HCT116 (cell line): ENCODE data around the gene ATP8A2. TPM values are rescaled to one million over a fixed set of nuclear protein-coding genes. Genes with fewer than 3 reads are reported as not detected.

ENCODE experiments used
- ATAC-seq: fragments of 200-7000 bp; cut with Tn5 transposase; 2 replicates; pipeline ENCODE4 v1.9.1; 2020; ENCODE audit warnings: mild to moderate bottlenecking, moderate library complexity
- BruUV-seq: library from RNA; stranded (reverse); fragments of 400-500 nt; replicated peaks from 2 replicates; lab custom pipeline; 2021; lab: Mats Ljungman, UMichigan
- CTCF ChIA-PET: fragments of 300-600 bp; sonication (Branson Sonifier 250); formaldehyde crosslinking; loops from one replicate; lab custom pipeline; 2021; ENCODE audit warnings: antibody characterized with exemption; lab: Charles Lee
- POLR2A ChIA-PET: fragments of 300-600, 350-600 bp; sonication (Branson Sonifier 250); formaldehyde crosslinking; loops from one replicate; lab custom pipeline; 2021; ENCODE audit warnings: antibody characterized with exemption; lab: Charles Lee
- RAD21 ChIA-PET, 2 experiments: fragments of 300-600 bp; sonication (Branson Sonifier 250); formaldehyde crosslinking; loops; one replicate each; lab custom pipeline; 2023; ENCODE audit warnings: low total read pairs in 2 of 2; ENCODE audit not compliant: uncharacterized antibody in 2 of 2, unreplicated experiment in 2 of 2, low non-redundant PET in 1 of 2; lab: Charles Lee
- DNase-seq: peaks from one replicate; pipeline ENCODE4 v3.0.0-alpha.2; 2010; ENCODE audit warnings: low read depth, low spot score
- H2AFZ ChIP-seq: fragments of 200-600 bp; shearing (Covaris generic), sonication (generic); 2 replicates; pipeline ENCODE4 v1.6.1; 2017; ENCODE audit warnings: low read depth, mixed run types, mixed read lengths, antibody characterized with exemption, low read length; ENCODE audit not compliant: poor library complexity, severe bottlenecking
- H3K27ac ChIP-seq: 2 replicates; pipeline ENCODE4 v1.5.1; 2012; ENCODE audit warnings: low read depth, low read length
- H3K27me3 ChIP-seq: fragments of 200-600 bp; sonication (generic); 2 replicates; pipeline ENCODE4 v1.6.1; 2016; ENCODE audit warnings: mixed run types, low read length, mixed read lengths; ENCODE audit not compliant: insufficient read depth
- H3K36me3 ChIP-seq, 2 experiments: fragments of 200-500 bp in 1 of 2; fragments of 200-600 bp in 1 of 2; sonication (Bioruptor generic) in 1 of 2; sonication (generic) in 1 of 2; 2 replicates each; pipeline versions ENCODE4 v1.5.1 to v1.6.1; 2014 to 2016; ENCODE audit warnings: low read length in 2 of 2, inconsistent platforms in 1 of 2, mixed read lengths in 1 of 2, mixed run types in 1 of 2; ENCODE audit not compliant: insufficient read depth in 2 of 2, control insufficient read depth in 1 of 2
- H3K4me1 ChIP-seq, 2 experiments: fragments of 200-600 bp in 1 of 2; sonication (generic) in 1 of 2; 2 replicates each; pipeline versions ENCODE4 v1.5.1 to v1.6.1; 2012 to 2017; ENCODE audit warnings: low read length in 2 of 2, inconsistent platforms in 1 of 2, mild to moderate bottlenecking in 1 of 2, mixed read lengths in 1 of 2, mixed run types in 1 of 2, moderate library complexity in 1 of 2; ENCODE audit not compliant: insufficient read depth in 2 of 2, control insufficient read depth in 1 of 2
- H3K4me2 ChIP-seq: fragments of 200-600 bp; sonication (generic); 2 replicates; pipeline ENCODE4 v1.6.1; 2017; ENCODE audit warnings: mixed run types, low read length, mixed read lengths
- H3K4me3 ChIP-seq, 2 experiments: fragments of 200-600 bp in 1 of 2; sonication (generic) in 1 of 2; replicated peaks in 1 of 2; 2 replicates each; pipeline ENCODE4 v1.5.1; 2011 to 2016; ENCODE audit warnings: low read length in 2 of 2, control low read depth in 1 of 2, low read depth in 1 of 2, mild to moderate bottlenecking in 1 of 2, mixed read lengths in 1 of 2, mixed run types in 1 of 2
- H3K79me2 ChIP-seq: fragments of 200-600 bp; sonication (generic); 2 replicates; pipeline ENCODE4 v1.6.1; 2017; ENCODE audit warnings: mild to moderate bottlenecking, mixed run types, low read length, moderate library complexity, mixed read lengths; ENCODE audit not compliant: insufficient read depth
- H3K9ac ChIP-seq: fragments of 200-600 bp; sonication (generic); 2 replicates; pipeline ENCODE4 v1.6.1; 2016; ENCODE audit warnings: low read length, mixed read lengths
- H3K9me2 ChIP-seq: fragments of 200-600 bp; sonication (generic), shearing (Covaris generic); 2 replicates; pipeline ENCODE4 v1.6.1; 2017; ENCODE audit warnings: mixed run types, mild to moderate bottlenecking, moderate library complexity; ENCODE audit not compliant: insufficient read depth
- H3K9me3 ChIP-seq, 2 experiments: fragments of 200-500 bp in 1 of 2; fragments of 200-600 bp in 1 of 2; sonication (Bioruptor generic) in 1 of 2; sonication (generic) in 1 of 2; 2 replicates each; pipeline ENCODE4 v1.6.1; 2014 to 2017; ENCODE audit warnings: low read length in 2 of 2, mixed read lengths in 2 of 2, inconsistent platforms in 1 of 2, low read depth in 1 of 2, mild to moderate bottlenecking in 1 of 2, mixed run types in 1 of 2, moderate library complexity in 1 of 2; ENCODE audit not compliant: control insufficient read depth in 1 of 2, insufficient read depth in 1 of 2
- H4K20me1 ChIP-seq: fragments of 200-600 bp; sonication (generic), shearing (Covaris generic); 2 replicates; pipeline ENCODE4 v1.6.1; 2017; ENCODE audit warnings: mixed run types, mild to moderate bottlenecking, moderate library complexity; ENCODE audit not compliant: insufficient read depth
- CTCF ChIP-seq, 3 experiments: fragments of 200-600 bp in 1 of 3; sonication (generic) in 1 of 3; IDR thresholded peaks in 2 of 3; conservative IDR thresholded peaks in 1 of 3; 2 replicates each; pipeline ENCODE4 v1.5.1; 2012 to 2017; ENCODE audit warnings: low read depth in 2 of 3, low read length in 2 of 3, antibody characterized with exemption in 1 of 3, borderline replicate concordance in 1 of 3, control low read depth in 1 of 3, mild to moderate bottlenecking in 1 of 3, mixed read lengths in 1 of 3, mixed run types in 1 of 3, moderate library complexity in 1 of 3; ENCODE audit not compliant: insufficient read depth in 1 of 3
- EZH2 ChIP-seq: fragments of 200-600 bp; sonication (generic); IDR thresholded peaks from 2 replicates; pipeline ENCODE4 v1.6.1; 2017; ENCODE audit warnings: antibody characterized with exemption, mixed run types
- JUND ChIP-seq: IDR thresholded peaks from 2 replicates; pipeline ENCODE4 v1.6.1; 2012
- MAX ChIP-seq: IDR thresholded peaks from 2 replicates; pipeline ENCODE4 v1.6.1; 2012
- POLR2A ChIP-seq: IDR thresholded peaks from 2 replicates; pipeline ENCODE4 v1.7.0; 2011; ENCODE audit warnings: borderline replicate concordance; ENCODE audit not compliant: insufficient read depth, insufficient read length; ENCODE audit errors: extremely low read depth
- POLR2AphosphoS5 ChIP-seq: IDR thresholded peaks from 2 replicates; pipeline ENCODE4 v1.6.1; 2011; ENCODE audit warnings: mild to moderate bottlenecking, low read depth, low read length, moderate library complexity
- RAD21 ChIP-seq: IDR thresholded peaks from 2 replicates; pipeline ENCODE4 v1.6.1; 2012; ENCODE audit warnings: low read depth, mild to moderate bottlenecking
- SIN3A ChIP-seq: IDR thresholded peaks from 2 replicates; pipeline ENCODE4 v1.6.1; 2012; ENCODE audit warnings: low read depth
- SP1 ChIP-seq: IDR thresholded peaks from 2 replicates; pipeline ENCODE4 v1.6.1; 2012; ENCODE audit warnings: low read depth
- SRF ChIP-seq: IDR thresholded peaks from 2 replicates; pipeline ENCODE4 v1.6.1; 2012; ENCODE audit warnings: low read depth
- TCF7L2 ChIP-seq: IDR thresholded peaks from 2 replicates; pipeline ENCODE4 v1.7.0; 2011; ENCODE audit warnings: borderline replicate concordance, inconsistent platforms; ENCODE audit not compliant: insufficient read depth, insufficient read length; ENCODE audit errors: extremely low read depth
- ZNF274 ChIP-seq: fragments of 200-500 bp; sonication (Bioruptor generic); IDR thresholded peaks from 2 replicates; pipeline ENCODE4 v1.6.1; 2014; ENCODE audit warnings: mild to moderate bottlenecking, low read depth, low read length, inconsistent platforms
- intact Hi-C: fragments of 100-400 bp; cut with micrococcal nuclease; formaldehyde crosslinking; loops from 2 replicates; pipeline ENCODE4 v1.10.0; 2022
- total RNA-seq: library from RNA; stranded (reverse); gene quantifications from one replicate; pipeline ENCODE4 v1.2.1, GENCODE V29; 2021; ENCODE audit not compliant: unreplicated experiment

Gene ATP8A2
- total RNA-seq, 1 experiment from 2014 or later, result not detected

- POLR2A ChIA-PET, result no interaction called here
Observed at GRCh38 chr13:26021956-26022355, 650.2 kb downstream of the ATP8A2 start.

More at GRCh38 chr13:26021956-26022355, 650.2 kb downstream of the ATP8A2 start:
- ChIA-PET CTCF (no interaction called here), RAD21 (no interaction called here)
- Histone ChIP-seq H3K27me3 (peaks cover 53% of the 10 kb centered on the region), H3K4me3 (no peak overlapping the region), H2AFZ (no peak overlapping the region), H3K9ac (no peak overlapping the region), H3K4me1 (no peaks in the 10 kb centered on the region), H4K20me1 (no peaks in the 10 kb centered on the region), H3K9me3 (no peaks in the 10 kb centered on the region), H3K9me2 (no peaks in the 10 kb centered on the region), H3K4me2 (no peak overlapping the region), H3K79me2 (no peaks in the 10 kb centered on the region), H3K27ac (no peak overlapping the region), H3K36me3 (no peaks in the 10 kb centered on the region)
- intact Hi-C loops, result no loop called here
- ATAC-seq, result no peak
- no peak for DNase-seq
- no peak for TF ChIP-seq TCF7L2
- TF ChIP-seq MAX, result no peak
- TF ChIP-seq EZH2, result no peak
- no peak for TF ChIP-seq SIN3A
- TF ChIP-seq SRF, result no peak
- TF ChIP-seq POLR2A, result no peak
- TF ChIP-seq JUND, result no peak
- TF ChIP-seq SP1, result no peak
- no peak for TF ChIP-seq RAD21
- TF ChIP-seq ZNF274, result no peak
- TF ChIP-seq CTCF (IDR thresholded peaks at IDR 0.05 in 2 of 3, conservative IDR thresholded peaks at IDR 0.05 in 1 of 3; ENCODE audit: borderline replicate concordance in 1 of 3, insufficient read depth in 1 of 3, low read depth in 2 of 3, low read length in 2 of 3), result no peak
- TF ChIP-seq POLR2AphosphoS5, result no peak
- BruUV-seq, result no TSS peak
